Central memory CD8-positive, alpha-beta T cell (primary cell): ENCODE results near the gene BBS5.
"Not testable (repeated sequence)": the region's sequence is repeated elsewhere in the genome, so short reads cannot be mapped to it uniquely, and the experiment has no call there.

Experiments used
- ATAC-seq: fragments of 150-1000 bp; cut with Tn5 transposase; replicated peaks from 2 replicates; pipeline ENCODE4 v1.10.0; 2022; ENCODE audit warnings: mild to moderate bottlenecking, moderate FRiP score, moderate number of reproducible peaks; ENCODE audit not compliant: poor library complexity, severe bottlenecking; ENCODE audit errors: extremely low read depth
- DNase-seq, 2 donors: peaks; one replicate each; pipeline ENCODE4 v3.0.0; 2021; ENCODE audit warnings: low spot score in 2 of 2
- H3K27ac Mint-ChIP-seq: one replicate; pipeline ENCODE4 v1.8.0; 2022; ENCODE audit warnings: low read depth, mild to moderate bottlenecking, moderate library complexity, mixed read lengths
- H3K27me3 Mint-ChIP-seq: one replicate; pipeline ENCODE4 v1.8.0; 2022; ENCODE audit warnings: mixed read lengths
- H3K36me3 Mint-ChIP-seq: one replicate; pipeline ENCODE4 v1.8.0; 2022; ENCODE audit warnings: mild to moderate bottlenecking, moderate library complexity, mixed read lengths; ENCODE audit not compliant: insufficient read depth
- H3K4me1 Mint-ChIP-seq: one replicate; pipeline ENCODE4 v1.8.0; 2022; ENCODE audit warnings: mixed read lengths
- H3K4me3 Mint-ChIP-seq: one replicate; pipeline ENCODE4 v1.8.0; 2022; ENCODE audit warnings: mild to moderate bottlenecking, moderate library complexity, mixed read lengths
- H3K9me3 Mint-ChIP-seq: one replicate; pipeline ENCODE4 v1.8.0; 2022; ENCODE audit warnings: mixed read lengths

BBS5 gene

GRCh38 chr2:169479257-169480078, at the start of gene BBS5:
BBS5 (plus strand) TSS chr2:169479494; CDS start chr2:169479554, 60 bp downstream.
- Mint-ChIP-seq H3K27me3 (no peaks in the 10 kb centered on the region), H3K9me3 (no peaks in the 10 kb centered on the region), H3K4me3 (peak within 1 kb of the TSS; percentile 90), H3K36me3 (peaks cover 4% of the 10 kb centered on the region), H3K27ac (peak within 1 kb of the TSS; percentile 79), H3K4me1 (peaks cover 19% of the 10 kb centered on the region)
- DNase-seq (peak; percentile 43 to 49), ATAC-seq (peak; percentile 90)

GRCh38 chr2:169431772-169432171, 47.5 kb upstream of the BBS5 start:
- peaks cover 70% of the 10 kb centered on the region for H3K27me3 Mint-ChIP-seq
- not testable (repeated sequence) for H3K4me1 Mint-ChIP-seq, DNase-seq, H3K9me3 Mint-ChIP-seq, H3K36me3 Mint-ChIP-seq, H3K27ac Mint-ChIP-seq, ATAC-seq, H3K4me3 Mint-ChIP-seq

GRCh38 chr2:169434236-169434635, 45.1 kb upstream of the BBS5 start:
- not testable (repeated sequence) for ATAC-seq, DNase-seq, H3K27ac Mint-ChIP-seq, H3K36me3 Mint-ChIP-seq, H3K4me1 Mint-ChIP-seq, H3K4me3 Mint-ChIP-seq, H3K9me3 Mint-ChIP-seq
- H3K27me3 Mint-ChIP-seq: peaks cover 66% of the 10 kb centered on the region

- ATAC-seq: no peak
Measured at GRCh38 chr2:169438466-169439072, 40.7 kb upstream of the BBS5 start.

GRCh38 chr2:169439900-169440299, 39.4 kb upstream of the BBS5 start:
- Mint-ChIP-seq H3K27me3 (peaks cover 81% of the 10 kb centered on the region), H3K4me1 (no peaks in the 10 kb centered on the region), H3K36me3 (peaks cover 2% of the 10 kb centered on the region), H3K9me3 (no peaks in the 10 kb centered on the region), H3K27ac (no peak overlapping the region), H3K4me3 (no peak overlapping the region)
- no peak for ATAC-seq
- DNase-seq: no peak

More at GRCh38 chr2:169438466-169439072, 40.7 kb upstream of the BBS5 start:
- no peaks in the 10 kb centered on the region for H3K4me1 Mint-ChIP-seq
- peaks cover 2% of the 10 kb centered on the region for H3K36me3 Mint-ChIP-seq
- no peak overlapping the region for H3K27ac Mint-ChIP-seq
- no peak for DNase-seq
- H3K4me3 Mint-ChIP-seq: no peak overlapping the region
- H3K9me3 Mint-ChIP-seq: no peaks in the 10 kb centered on the region
- H3K27me3 Mint-ChIP-seq: peaks cover 90% of the 10 kb centered on the region

- Mint-ChIP-seq H3K4me1 (no peaks in the 10 kb centered on the region), H3K27ac (no peak overlapping the region), H3K27me3 (peaks cover 42% of the 10 kb centered on the region), H3K9me3 (no peaks in the 10 kb centered on the region), H3K4me3 (no peak overlapping the region), H3K36me3 (no peaks in the 10 kb centered on the region)
- no peak for ATAC-seq
- no peak for DNase-seq
Measured at GRCh38 chr2:169446452-169446851, 32.8 kb upstream of the BBS5 start.

GRCh38 chr2:169448316-169448715, 31.0 kb upstream of the BBS5 start:
- Mint-ChIP-seq H3K9me3 (no peaks in the 10 kb centered on the region), H3K4me1 (no peaks in the 10 kb centered on the region), H3K27me3 (peaks cover 26% of the 10 kb centered on the region), H3K36me3 (no peaks in the 10 kb centered on the region), H3K4me3 (no peak overlapping the region), H3K27ac (no peak overlapping the region)
- DNase-seq: no peak
- ATAC-seq: no peak

GRCh38 chr2:169448865-169449264, 30.4 kb upstream of the BBS5 start:
- Mint-ChIP-seq H3K4me3 (no peak overlapping the region), H3K36me3 (no peaks in the 10 kb centered on the region), H3K9me3 (no peaks in the 10 kb centered on the region), H3K27ac (no peak overlapping the region), H3K27me3 (peaks cover 20% of the 10 kb centered on the region), H3K4me1 (no peaks in the 10 kb centered on the region)
- DNase-seq (no peak), ATAC-seq (no peak)

GRCh38 chr2:169452080-169452479, 27.2 kb upstream of the BBS5 start:
- DNase-seq (no peak), ATAC-seq (no peak)
- no peaks in the 10 kb centered on the region for H3K9me3 Mint-ChIP-seq
- H3K27ac Mint-ChIP-seq: no peak overlapping the region
- no peak overlapping the region for H3K4me3 Mint-ChIP-seq
- peaks cover 33% of the 10 kb centered on the region for H3K27me3 Mint-ChIP-seq
- no peaks in the 10 kb centered on the region for H3K36me3 Mint-ChIP-seq
- H3K4me1 Mint-ChIP-seq: no peaks in the 10 kb centered on the region

- not testable (repeated sequence) for H3K9me3 Mint-ChIP-seq, H3K27ac Mint-ChIP-seq, H3K36me3 Mint-ChIP-seq, DNase-seq, ATAC-seq, H3K4me3 Mint-ChIP-seq, H3K4me1 Mint-ChIP-seq
- H3K27me3 Mint-ChIP-seq: peaks cover 33% of the 10 kb centered on the region
Measured at GRCh38 chr2:169453044-169453443, 26.2 kb upstream of the BBS5 start.

GRCh38 chr2:169461143-169461542, 18.2 kb upstream of the BBS5 start:
- Mint-ChIP-seq H3K4me3 (no peak overlapping the region), H3K27me3 (peaks cover 8% of the 10 kb centered on the region), H3K36me3 (no peaks in the 10 kb centered on the region), H3K27ac (no peak overlapping the region), H3K9me3 (no peaks in the 10 kb centered on the region), H3K4me1 (peaks cover 11% of the 10 kb centered on the region)
- DNase-seq: no peak
- ATAC-seq: no peak

GRCh38 chr2:169462896-169463695, 16.2 kb upstream of the BBS5 start:
- Mint-ChIP-seq H3K36me3 (no peaks in the 10 kb centered on the region), H3K4me1 (peaks cover 11% of the 10 kb centered on the region), H3K27ac (no peak overlapping the region), H3K9me3 (no peaks in the 10 kb centered on the region), H3K27me3 (no peaks in the 10 kb centered on the region), H3K4me3 (no peak overlapping the region)
- no peak for ATAC-seq
- DNase-seq: no peak
